HG03196 (cell line): ENCODE measurements around the gene ANKEF1.

ENCODE experiments used
- ATAC-seq: cut with Tn5 transposase; IDR thresholded peaks from one replicate; pipeline ENCODE4 v1.9.1; 2021; ENCODE audit not compliant: unreplicated experiment

The ANKEF1 gene

DNA sequence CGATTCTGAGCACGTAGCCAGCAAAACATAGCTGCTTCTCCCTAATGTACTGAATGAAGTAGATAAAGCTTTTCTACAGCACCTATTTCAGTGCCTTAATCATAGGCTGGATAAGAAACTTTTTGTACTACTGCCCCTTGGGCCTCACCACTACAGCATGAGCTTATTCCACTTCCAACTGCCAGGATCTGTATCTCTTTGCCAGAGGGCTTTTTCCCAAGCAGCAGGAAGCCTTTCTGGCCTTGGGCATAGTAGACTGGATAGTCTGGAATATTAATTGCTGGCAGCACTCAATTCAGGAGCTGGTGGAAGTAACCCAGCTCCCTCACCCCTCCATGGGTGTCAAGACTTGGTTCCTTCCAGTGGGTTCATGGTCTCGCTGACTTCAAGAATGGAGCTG lies 43.6 kb downstream of the ANKEF1 start:
- ATAC-seq, result no peak

DNA sequence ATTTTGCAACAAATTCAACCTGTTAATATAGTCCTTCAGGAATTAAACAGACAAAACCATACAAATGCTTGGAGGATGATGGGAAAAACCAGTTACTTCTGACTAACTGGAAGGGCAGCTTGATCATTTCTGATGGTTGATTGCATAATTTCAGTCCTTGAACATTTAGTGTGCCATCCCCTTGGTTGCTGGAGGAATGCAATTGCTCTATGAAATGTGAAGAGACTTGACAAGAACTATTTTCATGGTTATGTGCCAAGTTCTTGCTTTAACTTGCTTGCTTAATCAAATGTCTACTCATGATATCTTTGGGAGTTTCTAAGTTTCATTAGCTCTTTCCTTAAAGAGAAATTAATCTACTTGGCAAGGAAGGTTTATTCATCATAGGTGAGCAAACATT lies 45.2 kb downstream of the ANKEF1 start:
- ATAC-seq, result no peak

DNA sequence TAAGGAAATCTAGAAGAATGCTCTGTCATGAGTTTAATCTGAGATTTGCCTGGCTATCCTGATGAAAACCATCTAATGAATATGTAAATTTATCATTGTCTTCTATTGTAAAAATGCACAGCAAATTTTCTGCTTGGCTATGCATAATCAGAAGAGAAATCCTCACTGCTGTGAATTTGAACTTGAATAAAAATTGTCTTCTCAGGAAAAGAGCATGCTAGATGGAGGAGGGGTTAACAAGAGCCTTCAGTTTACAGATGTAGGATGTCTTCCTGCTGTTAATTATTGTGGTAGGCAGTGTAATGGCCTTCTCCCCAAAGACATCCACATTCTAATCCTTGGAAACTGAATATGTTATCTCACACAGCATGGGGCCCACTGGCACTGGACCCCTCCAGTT lies 45.8 kb downstream of the ANKEF1 start:
- no peak for ATAC-seq

DNA sequence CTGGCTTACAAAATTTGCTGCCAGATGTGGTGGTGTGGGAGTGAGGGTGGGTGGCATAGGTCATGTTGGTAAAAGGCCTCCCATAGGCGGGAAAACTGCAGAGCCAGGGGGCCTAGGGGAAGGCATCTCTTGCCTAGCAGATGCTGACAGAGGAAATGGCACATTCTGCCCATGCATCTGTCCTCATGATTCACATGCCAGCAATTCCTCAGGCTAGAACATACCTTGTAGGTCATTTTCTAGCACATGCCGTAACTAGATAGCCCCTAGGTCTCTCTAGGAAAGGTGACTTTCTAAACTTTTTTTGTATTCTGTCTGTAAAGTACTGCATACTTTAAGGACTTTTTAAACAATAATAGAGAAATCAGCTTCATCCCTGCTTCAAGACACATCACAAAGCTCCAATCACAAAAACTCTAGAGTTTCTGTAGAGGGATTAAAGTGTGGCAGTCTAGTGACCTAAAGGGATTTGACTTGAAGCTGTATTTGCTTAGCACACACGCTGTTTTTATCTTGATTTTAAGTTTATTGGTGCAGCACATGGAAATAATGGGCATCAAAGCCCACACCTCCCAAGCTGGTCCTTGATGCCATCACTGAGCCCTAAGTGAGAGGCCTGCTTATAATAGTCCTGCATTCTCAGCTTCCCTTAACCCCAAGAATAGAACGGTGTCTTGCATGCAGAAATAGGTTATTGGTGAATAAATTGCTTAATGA lies 55.2 kb downstream of the ANKEF1 start:
- no peak for ATAC-seq

DNA sequence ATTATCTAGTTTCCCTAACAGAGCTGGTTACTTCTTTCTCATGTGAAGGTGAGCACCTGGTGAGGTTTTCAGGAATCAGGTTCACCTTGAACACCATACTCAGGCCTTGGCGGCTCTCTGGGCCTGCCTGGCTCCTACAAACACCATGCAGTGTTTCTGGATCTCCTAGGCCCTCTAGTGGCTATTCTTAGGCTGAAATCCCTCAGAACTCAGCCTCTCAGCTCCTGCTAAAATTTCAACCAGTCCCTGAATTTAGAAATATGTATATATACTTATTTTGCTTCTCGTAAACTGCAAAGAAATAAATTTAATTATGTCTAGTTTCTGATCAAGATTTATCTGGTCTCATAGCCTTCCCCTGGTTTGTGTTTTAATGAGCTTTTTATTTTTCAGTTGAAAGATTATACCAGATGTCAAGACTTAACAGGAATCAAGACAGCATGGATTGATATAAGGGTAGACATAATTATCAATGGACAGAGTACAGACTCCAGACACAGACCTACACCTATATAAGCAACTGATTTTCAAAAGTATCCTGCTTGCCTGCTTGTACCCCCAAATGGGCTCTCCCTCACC lies 55.9 kb downstream of the ANKEF1 start:
- no peak for ATAC-seq

DNA sequence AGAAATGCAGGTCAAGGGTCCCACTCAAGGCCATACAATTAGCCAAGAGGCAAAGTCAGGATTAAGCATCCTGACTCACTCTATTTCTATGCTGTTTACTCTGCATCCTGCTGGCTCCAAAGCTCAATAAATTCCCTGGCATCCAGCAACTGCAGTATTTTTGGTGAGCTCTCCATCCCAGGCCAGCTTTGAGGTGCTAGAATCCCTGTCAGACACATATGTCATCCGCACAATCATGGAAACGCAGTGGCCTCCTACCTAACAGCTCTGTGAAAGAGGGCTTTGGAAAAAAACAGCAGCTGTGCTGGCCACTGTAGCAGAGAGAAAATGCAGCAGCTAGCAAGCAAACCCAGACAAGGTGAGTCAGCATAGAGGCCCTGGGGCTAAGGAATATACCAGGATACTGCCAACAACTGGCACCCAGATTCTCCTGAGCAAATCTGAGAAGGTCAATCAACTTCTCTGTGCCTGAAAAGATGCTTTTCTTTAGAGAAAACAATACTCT lies 58.4 kb downstream of the ANKEF1 start:
- ATAC-seq, result no peak

DNA sequence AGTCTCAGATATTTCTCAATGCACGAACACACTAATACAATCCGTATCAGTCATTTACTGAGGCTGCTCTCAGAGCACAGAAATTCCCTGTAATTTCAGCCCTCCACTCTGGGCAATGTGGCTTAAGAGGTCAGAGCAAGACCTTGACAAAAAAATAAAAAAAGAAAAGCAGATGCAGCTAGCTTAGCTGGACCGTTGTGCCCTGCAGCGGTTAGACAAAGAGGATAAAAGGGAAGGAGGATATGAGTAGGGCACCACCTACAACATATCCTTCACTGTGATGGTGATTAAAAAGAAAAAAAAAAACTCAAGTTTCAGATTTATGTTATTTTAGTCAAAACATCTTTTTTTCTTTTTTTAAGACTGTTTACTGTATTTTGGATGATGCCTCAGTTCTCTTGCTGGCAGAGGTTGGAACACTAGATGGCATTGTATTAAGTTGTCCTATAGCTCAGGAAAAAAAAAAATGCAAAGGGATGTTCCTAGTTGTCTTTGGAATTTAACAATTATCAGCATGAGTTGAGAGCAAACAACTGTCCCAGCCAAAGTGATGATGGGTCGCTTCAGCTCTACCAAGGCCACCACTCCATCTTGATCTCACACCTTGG lies 59.9 kb downstream of the ANKEF1 start:
- no peak for ATAC-seq

DNA sequence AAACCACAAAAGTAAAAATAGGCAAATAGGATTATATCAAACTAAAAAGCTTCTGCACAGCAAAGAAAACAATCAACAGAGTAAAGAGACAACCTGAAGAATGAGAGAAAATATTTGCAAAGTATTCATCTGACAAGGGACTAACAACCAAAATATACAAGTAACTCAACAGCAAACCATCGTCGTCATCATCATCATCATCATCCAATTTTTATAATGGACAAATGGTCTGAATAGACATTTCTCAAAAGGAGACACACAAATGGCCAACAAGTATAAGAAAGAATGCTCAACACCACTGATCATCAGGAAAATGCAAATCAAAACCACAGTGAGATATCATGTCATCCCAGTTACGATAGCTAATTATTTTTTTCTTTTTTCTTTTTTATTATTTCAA lies 62.0 kb downstream of the ANKEF1 start:
- no peak for ATAC-seq

DNA sequence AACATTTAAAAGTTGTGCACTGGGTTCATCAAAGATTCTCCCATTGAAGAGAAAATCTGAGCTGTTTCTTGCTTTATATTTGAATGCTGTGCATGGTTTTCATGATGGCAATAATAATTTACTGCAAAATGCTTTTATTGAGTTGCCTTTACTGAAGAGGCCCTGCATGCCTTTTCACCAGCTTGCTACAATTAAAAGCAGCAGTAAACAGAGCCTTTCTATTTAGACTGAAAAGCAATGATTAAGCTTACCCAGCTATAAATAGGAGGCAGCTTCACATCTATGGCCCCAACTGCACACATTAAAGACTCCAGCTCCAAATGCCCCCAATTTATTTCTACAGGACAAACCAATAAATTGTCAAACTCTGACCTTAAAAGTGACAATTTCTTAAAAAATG lies 70.3 kb downstream of the ANKEF1 start:
- ATAC-seq, result no peak
